Lung (tissue), 12 donors: Measurements from ENCODE around the gene SLC26A11. TPM values are rescaled to one million over a fixed set of nuclear protein-coding genes. Genes with fewer than 3 reads are reported as not detected.

Experiments used
- ATAC-seq: fragments of 200-7000 bp; cut with Tn5 transposase; one replicate; pipeline ENCODE4 v1.9.1; 2020; ENCODE audit warnings: moderate number of reproducible peaks; ENCODE audit not compliant: insufficient read depth, low FRiP score
- DNase-seq, 3 donors: peaks; one replicate each; pipeline ENCODE4 v3.0.0-alpha.2; 2013 to 2017
- H3K27ac ChIP-seq, 2 donors: one replicate each; pipeline ENCODE4 v1.5.1; 2013; ENCODE audit warnings: mild to moderate bottlenecking in 2 of 2, moderate library complexity in 2 of 2, control low read depth in 1 of 2, inconsistent platforms in 1 of 2, low read depth in 1 of 2, low read length in 1 of 2
- H3K27me3 ChIP-seq, 3 donors: one replicate each; pipeline ENCODE4 v1.5.1; 2013; ENCODE audit warnings: low read length in 2 of 3; ENCODE audit not compliant: control insufficient read depth in 3 of 3, insufficient read depth in 3 of 3
- H3K36me3 ChIP-seq, 4 donors: one replicate each; pipeline ENCODE4 v1.5.1; 2013; ENCODE audit warnings: low read length in 4 of 4, mild to moderate bottlenecking in 1 of 4, moderate library complexity in 1 of 4; ENCODE audit not compliant: control insufficient read depth in 4 of 4, insufficient read depth in 4 of 4
- H3K4me1 ChIP-seq, 5 donors: one replicate each; pipeline ENCODE4 v1.5.1; 2013; ENCODE audit warnings: low read length in 5 of 5, mild to moderate bottlenecking in 2 of 5, moderate library complexity in 1 of 5; ENCODE audit not compliant: control insufficient read depth in 5 of 5, insufficient read depth in 5 of 5
- H3K4me3 ChIP-seq: one replicate; pipeline ENCODE4 v1.5.1; 2013; ENCODE audit warnings: mild to moderate bottlenecking, control low read depth, moderate library complexity
- H3K9ac ChIP-seq, 2 donors: one replicate each; pipeline ENCODE4 v1.5.1; 2013; ENCODE audit warnings: low read length in 2 of 2, control low read depth in 1 of 2; ENCODE audit not compliant: insufficient read depth in 1 of 2
- H3K9me3 ChIP-seq, 4 donors: one replicate each; pipeline ENCODE4 v1.5.1; 2013; ENCODE audit warnings: low read length in 3 of 4, mild to moderate bottlenecking in 1 of 4, moderate library complexity in 1 of 4; ENCODE audit not compliant: control insufficient read depth in 4 of 4, insufficient read depth in 3 of 4
- WGBS, 2 donors: extraction: QIAGEN DNeasy Blood & Tissue Kit; methylation state at CpG; one replicate each; pipeline ENCODE4 v1.1.7; 2013; 5-methylcytosine and 5-hydroxymethylcytosine counted together
- polyA plus RNA-seq, 2 donors: library from polyadenylated mRNA; stranded (reverse); fragments of 200-250 nt; gene quantifications; one replicate each; pipeline ENCODE4 v1.2.1, GENCODE V29; 2013
- total RNA-seq, 2 donors: library from RNA; depleted of rRNA in 1 of 2; stranded (reverse); fragments of >200 nt in 1 of 2; gene quantifications; one replicate each; pipeline ENCODE4 v1.2.1, GENCODE V29; 2014 to 2021
- TF ChIP-seq, protein P1 (sequence below): IDR thresholded peaks from 2 replicates; pipeline ENCODE4 v1.5.1; 2012; ENCODE audit warnings: mild to moderate bottlenecking; ENCODE audit errors: control extremely low read depth, extremely low read depth
- donor health status: control.
- donor health status: control.
- donor health status: Bipolar disorder and iron deficiency.
- donor health status: healthy.
- donor health status: DM: yes; HTN: yes; CAD: no.

Gene SLC26A11
- total and polyA plus RNA-seq, 4 donors, result 25.0 to 37.0 (median 31.0) TPM

DNA sequence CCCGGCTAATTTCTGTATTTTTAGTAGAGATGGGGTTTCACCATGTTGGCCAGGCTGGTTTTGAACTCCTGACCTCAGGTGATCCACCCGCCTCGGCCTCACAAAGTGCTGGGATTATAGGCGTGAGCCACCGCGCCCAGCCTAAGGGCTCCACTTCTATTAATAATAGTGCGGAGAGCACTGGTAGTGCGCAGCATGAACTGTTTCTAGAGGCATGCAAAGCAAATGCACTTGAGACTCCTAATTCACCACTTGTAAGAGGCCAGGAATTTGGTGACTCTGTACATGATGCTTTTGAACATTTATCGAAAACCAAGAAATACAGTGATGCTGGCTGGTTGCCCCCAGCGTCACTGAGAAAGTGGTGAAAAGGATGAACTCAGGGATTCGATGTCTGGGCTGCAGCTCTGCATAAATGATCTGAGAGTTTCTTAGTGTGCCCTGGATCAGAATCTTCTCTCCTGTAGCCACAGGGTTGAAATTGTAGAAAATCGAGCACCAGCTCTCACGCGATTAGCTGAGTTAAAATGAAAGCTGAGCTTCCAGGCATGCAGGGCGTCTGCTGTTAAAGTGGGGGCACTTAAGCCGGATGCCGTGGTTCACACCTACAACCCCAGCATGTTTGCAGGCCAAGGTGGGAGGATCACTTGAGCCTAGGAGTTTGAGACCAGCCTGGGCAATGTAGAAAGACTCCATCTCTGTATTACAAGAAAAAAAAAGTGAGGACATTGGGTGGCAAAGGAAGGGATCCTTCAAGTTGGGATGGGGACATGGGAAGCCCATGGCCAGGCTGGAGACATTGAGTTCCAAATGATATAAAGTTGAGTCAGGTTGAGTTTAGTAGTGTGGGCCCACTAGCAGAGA is 45.2 kb downstream of the SLC26A11 start:
- H3K9ac ChIP-seq, result no peak overlapping the region
- no peaks in the 10 kb centered on the region for H3K27me3 ChIP-seq
- TF ChIP-seq, protein P1, sequence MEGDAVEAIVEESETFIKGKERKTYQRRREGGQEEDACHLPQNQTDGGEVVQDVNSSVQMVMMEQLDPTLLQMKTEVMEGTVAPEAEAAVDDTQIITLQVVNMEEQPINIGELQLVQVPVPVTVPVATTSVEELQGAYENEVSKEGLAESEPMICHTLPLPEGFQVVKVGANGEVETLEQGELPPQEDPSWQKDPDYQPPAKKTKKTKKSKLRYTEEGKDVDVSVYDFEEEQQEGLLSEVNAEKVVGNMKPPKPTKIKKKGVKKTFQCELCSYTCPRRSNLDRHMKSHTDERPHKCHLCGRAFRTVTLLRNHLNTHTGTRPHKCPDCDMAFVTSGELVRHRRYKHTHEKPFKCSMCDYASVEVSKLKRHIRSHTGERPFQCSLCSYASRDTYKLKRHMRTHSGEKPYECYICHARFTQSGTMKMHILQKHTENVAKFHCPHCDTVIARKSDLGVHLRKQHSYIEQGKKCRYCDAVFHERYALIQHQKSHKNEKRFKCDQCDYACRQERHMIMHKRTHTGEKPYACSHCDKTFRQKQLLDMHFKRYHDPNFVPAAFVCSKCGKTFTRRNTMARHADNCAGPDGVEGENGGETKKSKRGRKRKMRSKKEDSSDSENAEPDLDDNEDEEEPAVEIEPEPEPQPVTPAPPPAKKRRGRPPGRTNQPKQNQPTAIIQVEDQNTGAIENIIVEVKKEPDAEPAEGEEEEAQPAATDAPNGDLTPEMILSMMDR, result no peak
- H3K4me3 ChIP-seq, result no peak overlapping the region
- peaks cover 3 to 31% (median 18%) of the 10 kb centered on the region in 5 donors for H3K4me1 ChIP-seq
- ATAC-seq, result no peak
- no peaks in the 10 kb centered on the region for H3K9me3 ChIP-seq
- WGBS, 2 donors, result 64 to 81% methylated on average over 17 of the region's 17 CpGs
- peak in 2 of 3 donors; percentile 33 to 49 for DNase-seq
- peak overlapping the region in 1 of 2 donors; percentile 42 for H3K27ac ChIP-seq
- peaks cover 0 to 16% (median 12%) of the 10 kb centered on the region in 4 donors for H3K36me3 ChIP-seq

DNA sequence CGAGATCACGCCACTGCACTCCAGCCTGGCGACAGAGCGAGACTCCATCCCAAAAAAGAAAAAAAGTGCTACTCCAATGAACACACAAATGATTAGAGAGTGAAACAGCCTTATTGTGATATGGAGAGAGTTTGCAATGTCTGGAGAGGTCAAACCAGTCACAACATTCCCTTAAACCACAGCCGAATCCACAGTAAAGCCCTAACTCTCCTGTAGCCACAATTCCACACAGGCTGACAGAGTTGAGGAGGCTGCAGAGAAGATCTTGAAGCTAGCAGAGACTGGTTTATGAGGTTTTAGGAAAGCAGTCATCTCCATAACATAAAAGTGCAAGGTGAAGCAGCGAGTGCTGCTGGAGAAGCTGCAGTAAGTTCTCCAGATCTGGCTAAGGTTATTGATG is 47.2 kb downstream of the SLC26A11 start:
- Histone ChIP-seq H3K9ac (no peak overlapping the region), H3K27ac (no peak overlapping the region), H3K27me3 (no peaks in the 10 kb centered on the region), H3K4me3 (no peak overlapping the region), H3K36me3 (peaks cover 0 to 18% (median 12%) of the 10 kb centered on the region in 4 donors), H3K4me1 (peaks cover 0 to 25% (median 18%) of the 10 kb centered on the region in 5 donors), H3K9me3 (no peaks in the 10 kb centered on the region)
- DNase-seq (no peak), ATAC-seq (no peak)
- TF ChIP-seq, protein P1, result no peak
- 98 to 99% methylated on average over 6 of the region's 6 CpGs for WGBS, 2 donors

DNA sequence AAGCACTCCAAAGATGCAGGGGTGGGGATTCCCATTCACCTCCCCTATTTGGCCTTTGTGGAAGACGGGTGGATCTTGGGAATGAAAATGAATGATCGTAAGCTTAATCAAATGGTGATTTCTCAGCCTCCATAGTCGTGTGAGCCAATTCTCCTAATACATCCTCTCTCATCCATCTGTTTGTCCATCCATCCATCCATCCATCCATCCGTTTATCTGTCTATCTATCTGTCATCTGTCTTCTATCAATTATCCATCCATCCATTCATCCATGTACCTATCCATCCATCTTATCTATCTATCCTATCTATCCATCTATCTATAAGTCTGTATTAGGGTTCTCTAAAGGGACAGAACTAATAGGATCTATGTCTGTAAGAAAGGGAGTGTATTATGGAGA is 48.2 kb downstream of the SLC26A11 start:
- Histone ChIP-seq H3K4me1 (peaks cover 0 to 17% (median 12%) of the 10 kb centered on the region in 5 donors), H3K9me3 (no peaks in the 10 kb centered on the region), H3K27me3 (no peaks in the 10 kb centered on the region), H3K36me3 (peaks cover 0 to 27% (median 12%) of the 10 kb centered on the region in 4 donors), H3K9ac (no peak overlapping the region), H3K4me3 (no peak overlapping the region), H3K27ac (no peak overlapping the region)
- DNase-seq, result no peak
- TF ChIP-seq, protein P1, result no peak
- WGBS, 2 donors, result 86 to 95% methylated on average over 4 of the region's 4 CpGs
- ATAC-seq, result no peak
